ENCODE data around the gene CHTF18. TPM values are rescaled to one million over a fixed set of nuclear protein-coding genes. Genes with fewer than 3 reads are reported as not detected.
"Not testable (repeated sequence)": the region's sequence is repeated elsewhere in the genome, so short reads cannot be mapped to it uniquely, and the experiment has no call there.

CHTF18 gene
- total RNA-seq, 1 experiment from 2014 or later: 121 TPM

DNA sequence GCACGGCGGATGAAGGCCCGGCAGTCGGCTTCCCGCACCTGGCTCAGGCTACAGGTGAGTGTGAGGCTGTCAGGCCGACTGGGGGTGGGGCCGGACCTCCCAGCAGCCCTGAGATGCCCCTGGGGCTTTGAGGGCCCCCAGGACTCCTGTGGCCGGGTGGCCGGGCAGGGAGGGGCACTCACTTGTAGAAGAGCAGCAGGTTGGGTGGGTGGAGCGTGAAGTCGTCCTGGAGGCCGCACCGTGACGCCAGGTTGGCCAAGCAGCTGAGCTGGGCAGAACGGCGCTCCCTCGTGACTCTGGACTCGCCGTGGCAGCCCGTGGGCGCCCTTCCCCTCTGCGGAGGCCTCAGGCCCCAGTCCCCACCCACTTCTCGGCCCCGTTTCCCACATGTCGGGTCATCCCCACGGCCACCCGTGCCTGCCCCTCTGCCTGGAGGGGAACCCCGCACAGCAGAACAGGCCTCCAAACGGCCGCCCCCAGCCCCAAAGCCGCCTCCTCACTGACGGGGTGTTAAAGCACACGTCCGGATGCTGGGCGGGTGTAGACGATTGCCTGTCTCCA, 13.1 kb upstream of the CHTF18 start:
- no peak for DNase-seq (ENCODE audit: low spot score)

DNA sequence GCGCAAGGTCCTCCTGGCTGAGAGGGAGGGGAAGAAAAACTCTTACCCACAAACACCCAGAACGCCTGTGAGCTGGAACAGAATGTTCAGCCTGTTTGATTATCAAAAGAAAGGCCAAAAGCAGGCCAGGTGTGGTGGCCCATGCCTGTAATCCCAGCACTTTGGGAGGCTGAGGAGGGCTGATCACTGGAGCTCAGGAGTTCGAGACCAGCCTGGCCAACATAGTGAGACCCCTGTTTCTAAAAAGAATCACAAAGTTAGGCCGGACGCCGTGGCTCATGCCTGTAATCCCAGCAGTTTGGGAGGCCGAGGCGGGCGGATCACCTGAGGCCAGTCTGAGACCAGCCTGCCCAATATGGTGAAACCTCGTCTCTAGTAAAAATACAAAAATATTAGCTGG, 12.1 kb upstream of the CHTF18 start:
- not testable (repeated sequence) for DNase-seq (ENCODE audit: low spot score)

DNA sequence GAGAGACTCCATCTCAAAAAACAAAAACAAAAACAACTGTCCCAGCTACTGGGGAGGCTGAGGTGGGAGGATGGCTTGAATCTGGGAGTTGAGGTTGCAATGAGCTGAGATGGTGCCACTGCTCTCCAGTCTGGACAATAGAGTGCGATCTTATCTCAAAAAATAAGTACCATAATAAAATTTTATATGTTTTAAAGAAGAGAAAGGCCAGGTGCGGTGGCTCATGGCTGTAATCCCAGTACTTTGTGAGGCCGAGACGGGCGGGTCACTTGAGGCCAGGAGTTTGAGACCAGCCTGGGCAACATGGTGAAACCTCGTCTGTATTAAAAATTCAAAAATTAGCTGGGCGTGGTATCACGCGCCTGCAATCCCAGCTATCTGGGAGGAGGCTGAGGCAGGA, 11.6 kb upstream of the CHTF18 start:
- no peak for DNase-seq (ENCODE audit: low spot score)

DNA sequence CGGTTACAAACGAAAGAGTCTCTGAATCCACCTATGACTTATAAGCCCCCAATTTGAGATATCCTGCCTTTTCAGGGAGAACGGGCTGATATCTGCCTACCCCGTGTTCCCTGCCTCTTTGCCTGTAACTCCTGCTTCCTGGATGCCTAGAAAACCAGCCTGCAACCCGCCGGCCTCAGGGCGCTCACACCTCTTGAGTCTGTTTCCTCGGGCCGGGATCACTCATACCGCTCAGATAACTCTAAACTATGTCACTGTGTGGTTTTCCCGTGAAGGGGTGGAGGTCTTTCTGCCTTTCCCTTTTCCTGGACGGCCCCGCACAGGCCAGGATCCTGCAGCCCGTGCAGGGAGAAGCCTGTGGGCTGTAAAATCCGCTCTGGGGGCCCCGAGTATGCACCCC, 10.6 kb upstream of the CHTF18 start:
- no peak for DNase-seq (ENCODE audit: low spot score)

DNA sequence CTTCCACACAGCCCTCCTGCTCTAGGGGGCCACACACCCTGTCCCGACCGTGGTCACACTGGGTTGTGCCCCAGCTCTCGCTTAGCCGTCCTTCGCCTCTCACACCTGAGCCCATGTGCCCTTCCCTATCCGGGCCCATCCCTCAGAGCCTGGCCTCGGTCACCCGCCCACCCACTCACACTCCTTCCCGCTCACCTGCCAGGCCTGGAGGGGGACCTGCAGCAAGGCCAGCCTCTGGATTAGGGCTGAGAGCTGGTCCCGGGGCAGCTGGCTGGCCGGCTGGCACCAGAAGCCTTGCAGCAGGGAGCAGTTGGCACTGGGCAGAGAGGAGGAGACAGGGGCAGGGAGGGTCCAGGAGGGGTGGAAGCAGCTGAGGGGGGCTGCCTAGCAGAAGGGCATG, 10.0 kb upstream of the CHTF18 start:
- no peak for DNase-seq (ENCODE audit: low spot score)

DNA sequence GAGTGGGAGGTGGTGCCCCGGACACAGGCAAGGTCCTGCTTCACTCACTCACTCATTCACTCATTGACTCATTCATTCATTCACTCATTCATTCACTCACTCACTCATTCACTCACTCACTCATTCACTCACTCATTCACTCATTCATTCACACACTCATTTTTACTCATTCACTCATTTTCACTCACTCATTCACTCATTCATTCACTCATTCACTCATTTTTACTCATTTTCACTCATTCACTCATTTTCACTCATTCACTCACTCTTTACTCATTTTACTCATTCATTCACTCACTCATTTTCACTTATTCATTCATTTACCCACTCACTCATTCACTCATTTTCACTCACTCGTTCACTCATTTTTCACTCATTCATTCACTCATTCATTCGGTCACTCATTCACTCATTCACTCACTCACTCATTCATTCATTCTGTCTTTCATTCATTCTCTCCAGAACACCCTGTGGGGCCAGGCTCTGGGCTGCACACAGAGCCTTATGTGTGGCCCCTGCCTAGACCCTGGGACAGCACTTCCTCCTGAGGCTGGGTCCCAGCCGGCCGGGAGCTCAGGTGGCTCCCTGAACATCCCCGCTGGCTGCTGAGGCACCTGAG, 9.4 kb upstream of the CHTF18 start:
- DNase-seq (ENCODE audit: low spot score): no peak

DNA sequence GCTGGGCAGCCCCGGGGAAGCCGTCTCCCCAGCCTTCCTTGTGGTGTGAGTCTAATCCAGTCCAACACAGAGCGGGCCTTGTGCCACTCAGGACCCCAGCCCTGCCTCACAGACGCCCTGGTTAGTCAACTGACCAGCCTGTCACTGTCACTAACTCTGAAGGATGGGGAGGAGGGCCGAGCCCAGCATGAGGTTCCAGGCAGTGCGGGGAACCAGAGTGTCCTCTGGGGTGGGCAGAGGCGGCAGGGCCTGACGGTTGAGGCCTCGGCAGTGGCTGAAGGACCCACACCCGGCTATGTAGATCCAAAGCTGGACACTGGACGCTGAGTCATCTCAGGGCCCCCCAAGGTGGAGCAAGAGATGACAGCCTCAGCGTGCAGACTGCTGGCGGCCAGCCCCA, 8.9 kb upstream of the CHTF18 start:
- DNase-seq (ENCODE audit: low spot score): no peak

DNA sequence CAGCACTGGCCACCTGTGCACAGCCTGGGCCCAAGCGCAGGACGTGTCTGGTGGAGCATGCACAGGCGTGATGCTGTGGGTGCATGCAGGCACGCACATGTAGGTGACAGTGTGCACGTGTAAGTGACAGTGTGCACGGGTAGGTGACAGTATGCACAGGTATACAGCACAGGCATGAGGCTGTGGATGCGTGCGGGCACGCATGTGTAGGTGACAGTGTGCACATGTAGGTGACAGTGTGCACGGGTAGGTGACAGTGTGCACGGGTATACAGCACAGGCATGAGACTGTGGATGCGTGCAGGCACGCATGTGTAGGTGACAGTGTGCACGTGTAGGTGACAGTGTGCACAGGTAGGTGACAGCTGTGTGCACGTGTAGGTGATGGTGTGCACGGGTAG, 8.1 kb upstream of the CHTF18 start:
- DNase-seq (ENCODE audit: low spot score): no peak

DNA sequence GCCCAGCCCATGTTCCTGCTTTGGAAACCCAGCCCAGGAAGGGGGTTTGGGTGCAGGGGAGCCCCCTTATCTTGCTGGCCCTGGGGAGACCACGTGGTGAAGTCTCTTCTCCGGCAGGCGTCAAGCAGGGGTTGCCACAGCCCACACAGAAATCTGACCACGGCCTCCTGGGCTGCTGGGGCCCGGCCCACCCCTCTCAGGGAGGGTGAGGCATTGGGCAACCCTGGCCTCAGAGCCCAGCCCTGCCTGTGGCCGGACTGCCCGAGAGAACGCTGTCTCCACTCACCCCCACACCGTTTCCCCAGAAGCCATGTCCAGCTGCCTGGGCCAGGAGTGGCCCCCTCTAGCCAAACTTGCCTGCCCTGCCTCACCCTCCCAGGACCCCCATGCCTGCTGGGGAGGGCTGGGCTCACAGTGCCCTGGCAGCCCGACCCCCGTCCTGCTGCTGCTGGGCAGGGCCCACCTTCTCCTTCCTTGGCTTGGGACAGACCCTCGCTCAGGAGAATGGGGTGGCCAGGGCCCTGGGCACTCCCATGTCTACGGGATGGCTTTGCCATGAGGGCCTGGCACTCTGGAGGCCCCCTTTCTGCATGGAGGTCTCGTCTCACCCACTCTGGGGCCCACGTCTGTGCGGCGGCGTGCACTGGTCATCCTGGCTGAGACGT, 6.9 kb upstream of the CHTF18 start:
- DNase-seq (ENCODE audit: low spot score): no peak

DNA sequence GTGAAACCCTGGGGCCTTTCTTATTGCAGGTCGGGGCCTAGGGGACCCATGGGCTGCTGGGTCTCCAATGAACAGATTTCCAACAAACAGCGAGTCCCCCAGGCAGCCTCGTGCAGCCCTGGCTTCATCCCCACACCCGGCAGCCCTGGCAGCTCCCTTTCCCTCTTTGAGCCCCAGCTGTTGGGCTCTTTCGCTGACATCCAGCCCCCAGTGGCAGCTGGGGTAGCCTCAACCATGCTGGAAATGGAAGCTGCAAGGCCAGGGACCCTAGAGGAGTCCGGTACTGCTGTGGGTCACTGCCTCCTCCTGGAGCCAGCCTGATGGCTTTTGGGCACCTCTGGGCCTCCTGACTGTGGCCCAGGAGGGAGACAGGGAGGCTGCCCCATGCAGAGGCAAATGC, 6.2 kb upstream of the CHTF18 start:
- DNase-seq (ENCODE audit: low spot score): no peak

DNA sequence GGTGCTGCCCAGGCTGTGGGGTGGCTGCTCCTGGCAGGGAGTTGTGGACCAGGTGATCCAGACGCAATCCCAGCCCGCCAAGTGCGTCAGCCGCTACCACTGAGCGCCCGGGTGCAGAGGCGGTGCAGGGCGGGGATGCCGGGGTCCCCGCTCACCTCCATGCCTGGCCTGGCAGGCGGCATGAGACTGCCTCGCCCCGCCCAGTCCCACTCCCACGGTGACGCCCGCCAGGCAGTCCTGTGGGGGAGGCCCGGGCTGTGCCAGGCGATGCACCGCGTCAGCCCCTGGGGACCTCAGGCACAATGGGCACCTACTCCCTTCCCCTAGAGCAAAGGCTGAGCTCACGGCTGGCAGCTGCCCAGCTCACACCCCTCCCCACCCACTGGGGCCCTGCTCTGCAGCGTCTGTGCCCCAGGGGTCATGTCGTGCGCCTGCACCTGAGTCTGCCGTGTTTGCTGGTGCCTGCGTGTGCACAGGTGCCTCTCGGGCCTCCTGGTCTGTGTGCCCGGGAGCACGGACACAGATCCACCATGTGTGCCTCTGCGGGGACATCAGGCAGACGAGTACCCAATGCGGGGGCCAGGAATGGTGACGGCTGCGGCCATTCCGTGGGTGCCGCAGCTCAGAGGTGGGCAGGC, 5.5 kb upstream of the CHTF18 start:
- DNase-seq (ENCODE audit: low spot score): peak; percentile 45

DNA sequence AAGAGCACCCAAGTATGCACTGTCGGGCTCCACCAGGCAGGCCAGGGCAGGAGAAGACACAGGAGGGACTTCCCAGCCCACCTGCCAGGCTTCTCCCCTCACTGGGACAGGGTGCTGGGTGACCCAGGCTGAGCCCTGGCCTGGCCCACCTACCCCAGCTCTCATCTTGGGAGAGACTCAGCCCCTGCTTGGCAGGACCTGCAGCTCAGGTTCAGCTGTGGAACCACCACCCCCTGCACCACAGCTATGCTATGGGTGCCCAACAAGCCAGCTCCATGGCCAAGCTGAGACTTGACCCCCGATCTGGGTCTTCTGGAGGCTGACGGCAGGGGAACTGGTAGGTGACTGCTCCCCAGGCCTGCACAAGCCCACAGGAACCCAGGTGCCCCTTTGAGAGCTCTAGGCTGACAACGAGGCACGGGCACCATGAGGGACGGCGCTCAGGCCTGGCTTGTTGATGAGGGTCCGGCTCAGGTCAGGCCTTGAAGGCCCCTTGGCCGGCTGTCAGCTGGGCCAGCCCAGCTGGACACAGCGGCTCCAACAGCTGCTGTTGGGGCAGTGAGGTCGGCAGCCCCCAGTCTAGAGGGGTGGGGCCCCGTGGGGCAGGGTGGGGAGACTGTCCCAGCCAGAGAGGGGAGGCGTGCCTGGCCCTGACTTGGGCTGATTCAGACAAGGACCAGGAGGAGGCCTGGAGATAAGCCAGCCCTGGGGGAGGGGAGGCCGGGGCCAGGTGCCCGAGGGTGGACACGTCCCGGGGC, 4.8 kb upstream of the CHTF18 start:
- DNase-seq (ENCODE audit: low spot score): no peak

DNA sequence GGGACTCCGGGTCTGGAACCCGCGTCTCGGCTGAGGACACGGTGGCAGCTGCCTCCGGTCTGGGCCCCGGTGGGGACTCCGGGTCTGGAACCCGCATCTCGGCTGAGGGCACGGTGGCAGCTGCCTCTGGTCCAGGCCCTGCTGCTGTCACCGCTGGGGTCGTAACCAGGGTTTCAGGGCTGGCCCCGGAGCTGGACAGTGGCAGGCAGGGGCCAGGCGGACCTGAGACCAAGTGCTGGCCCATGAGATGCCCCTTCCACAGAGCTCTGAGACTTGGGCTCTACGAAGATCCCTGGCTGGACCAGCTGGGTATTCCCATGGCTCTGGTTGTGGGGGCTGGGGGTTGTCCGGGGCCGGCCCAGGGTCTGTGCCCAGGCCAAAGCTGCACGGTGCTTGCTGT, 4.0 kb upstream of the CHTF18 start:
- no peak for DNase-seq (ENCODE audit: low spot score)

DNA sequence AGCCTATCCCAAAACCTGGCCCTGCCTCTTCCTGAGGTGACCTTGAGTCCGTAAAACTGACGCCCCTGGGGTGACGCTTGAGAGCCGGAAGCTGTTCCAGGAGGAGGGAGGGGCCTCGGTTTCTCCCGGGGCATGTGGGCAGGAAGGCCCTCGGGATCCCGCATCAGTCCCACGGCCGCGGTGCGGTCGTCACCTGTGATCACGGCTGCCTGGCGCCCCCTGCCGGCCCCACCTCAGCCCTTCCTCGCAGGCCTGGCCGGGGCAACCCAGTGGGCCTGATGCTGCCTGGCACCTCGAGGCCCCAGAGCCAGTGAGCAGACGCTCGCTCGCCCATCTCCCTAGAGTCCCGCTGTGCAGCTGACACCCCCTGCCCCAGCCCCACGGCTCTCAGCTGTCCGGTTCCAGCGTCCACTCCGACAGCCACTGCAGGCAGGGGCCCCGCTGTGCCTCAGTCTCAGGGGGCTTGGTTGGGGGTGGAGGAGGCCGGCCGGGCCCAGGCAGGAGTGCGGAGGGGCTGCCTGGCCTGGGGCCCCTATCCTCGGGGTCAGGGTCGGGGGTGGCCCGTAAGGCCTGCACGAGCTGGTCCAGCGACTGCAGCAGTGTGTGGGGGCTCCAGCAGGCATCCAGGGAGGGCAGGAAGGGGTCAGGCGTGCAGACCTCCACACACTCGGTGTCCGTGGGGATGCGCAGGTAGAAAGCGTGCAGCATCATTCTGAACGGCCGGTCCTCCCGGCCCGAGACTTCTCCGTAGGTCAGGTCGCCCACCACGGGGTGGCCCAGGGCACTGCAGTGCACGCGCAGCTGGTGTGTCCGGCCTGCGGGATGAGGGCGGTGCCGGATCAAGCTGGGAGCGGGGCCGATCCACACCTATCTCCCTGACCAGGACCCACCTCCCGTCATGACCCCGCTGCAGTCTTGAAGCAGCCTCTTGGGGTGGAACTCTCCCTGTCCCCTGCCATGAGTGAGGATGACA, 2.6 kb upstream of the CHTF18 start:
- peak; percentile 71 for DNase-seq (ENCODE audit: low spot score)

DNA sequence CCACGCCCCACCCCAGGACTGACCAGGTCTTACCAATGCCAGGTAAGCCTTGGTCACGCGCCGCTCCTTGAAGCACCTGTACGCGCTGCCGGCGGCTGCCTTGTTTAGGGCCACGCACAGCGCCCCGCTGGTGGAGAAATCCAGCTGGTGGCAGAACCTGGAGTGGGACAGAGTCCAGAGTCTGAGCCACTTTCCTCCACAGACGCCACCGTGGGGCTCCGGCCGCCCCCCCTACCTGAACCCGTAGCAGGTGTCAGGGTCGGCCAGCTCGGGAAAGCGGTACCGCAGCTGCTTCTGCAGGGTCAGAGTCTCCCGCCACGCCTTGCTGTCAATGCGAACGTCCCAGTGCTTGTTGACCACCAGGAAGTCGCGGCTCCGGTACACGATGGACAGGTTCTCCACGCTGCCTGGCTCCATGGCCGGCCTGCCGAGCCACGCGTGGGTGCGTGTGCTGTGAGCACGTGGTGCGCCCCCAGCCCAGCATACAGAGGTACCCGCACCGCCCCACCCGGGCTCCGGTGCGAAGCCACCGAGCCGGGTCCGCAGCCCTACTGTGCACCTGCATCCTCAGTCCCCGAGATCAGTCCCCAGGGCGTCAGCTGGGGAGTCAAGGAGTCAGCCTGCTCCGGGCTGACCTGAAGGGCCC, 976 bp upstream of the CHTF18 start:
- peak; percentile 16 for DNase-seq (ENCODE audit: low spot score)

DNA sequence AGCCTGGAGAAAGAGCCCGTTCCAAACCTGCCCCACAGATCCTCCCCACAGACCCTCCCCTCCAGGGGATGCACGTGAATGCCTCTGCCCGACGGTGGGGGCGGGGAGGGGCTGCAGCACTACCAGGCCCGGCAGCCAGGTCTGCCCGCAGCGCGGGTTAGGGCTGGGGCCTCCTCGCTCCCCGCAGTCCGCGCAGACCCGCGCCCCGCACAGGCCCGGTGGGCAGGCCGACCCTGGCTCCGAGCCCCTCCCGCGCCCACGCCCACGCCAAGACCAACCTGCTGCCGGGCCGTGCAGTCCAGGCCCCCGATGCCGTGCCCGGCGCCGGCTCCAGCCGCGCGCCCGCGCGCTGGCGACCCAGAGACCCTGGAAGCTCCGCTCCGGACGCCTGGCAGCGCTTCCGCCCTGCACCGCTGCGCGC, 432 bp upstream of the CHTF18 start, which contains the start of gene RPUSD1:
Gene RPUSD1, minus strand, starts transcription at position 404 of the 421 bp plus-strand sequence. CDS start 644 bp downstream, outside the sequence.
- no peak for DNase-seq (ENCODE audit: low spot score)

DNA sequence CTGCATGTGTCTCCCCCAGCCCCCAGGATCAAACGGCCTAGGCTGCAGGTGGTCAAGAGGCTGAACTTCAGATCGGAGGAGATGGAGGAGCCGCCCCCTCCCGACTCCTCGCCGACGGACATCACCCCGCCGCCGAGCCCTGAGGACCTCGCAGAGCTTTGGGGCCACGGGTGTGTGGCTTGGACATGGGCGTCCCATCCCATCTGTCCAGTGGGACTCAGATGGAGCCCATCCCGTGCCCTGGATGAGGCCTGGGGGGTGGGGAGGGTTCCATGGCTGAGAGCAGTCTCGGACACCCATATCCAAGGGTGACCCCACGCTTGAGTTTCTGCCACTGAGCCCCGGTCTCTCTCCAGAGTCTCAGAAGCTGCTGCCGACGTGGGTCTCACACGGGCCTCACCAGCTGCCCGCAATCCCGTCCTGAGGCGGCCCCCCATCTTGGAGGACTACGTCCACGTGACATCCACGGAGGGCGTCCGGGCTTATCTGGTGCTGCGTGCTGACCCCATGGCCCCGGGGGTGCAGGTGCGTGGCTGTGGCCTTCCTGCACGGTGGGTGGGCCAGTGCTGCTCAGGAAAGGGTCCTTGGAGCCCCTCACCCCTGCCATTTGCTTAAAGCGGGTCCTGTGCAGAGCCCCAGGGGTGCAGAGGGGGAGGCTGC, 901 bp downstream of the CHTF18 start:
- DNase-seq (ENCODE audit: low spot score): no peak

DNA sequence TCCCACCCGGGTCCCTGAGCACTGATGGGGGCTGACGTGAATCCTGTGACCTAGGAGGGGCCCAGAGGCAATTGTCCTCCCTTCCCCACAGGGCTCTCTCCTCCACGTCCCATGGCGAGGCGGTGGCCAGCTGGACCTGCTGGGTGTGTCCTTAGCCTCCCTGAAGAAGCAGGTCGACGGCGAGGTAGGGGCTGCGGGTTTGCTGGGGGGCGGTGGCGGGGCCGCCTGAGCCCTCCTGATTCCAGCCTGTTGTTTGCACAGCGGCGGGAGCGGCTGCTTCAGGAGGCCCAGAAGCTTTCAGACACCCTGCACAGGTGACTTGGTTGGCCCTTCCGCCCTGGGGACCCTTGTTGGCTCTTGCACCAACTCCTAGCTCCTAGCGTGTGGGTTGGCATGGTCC, 1.7 kb downstream of the CHTF18 start:
- DNase-seq (ENCODE audit: low spot score): no peak

DNA sequence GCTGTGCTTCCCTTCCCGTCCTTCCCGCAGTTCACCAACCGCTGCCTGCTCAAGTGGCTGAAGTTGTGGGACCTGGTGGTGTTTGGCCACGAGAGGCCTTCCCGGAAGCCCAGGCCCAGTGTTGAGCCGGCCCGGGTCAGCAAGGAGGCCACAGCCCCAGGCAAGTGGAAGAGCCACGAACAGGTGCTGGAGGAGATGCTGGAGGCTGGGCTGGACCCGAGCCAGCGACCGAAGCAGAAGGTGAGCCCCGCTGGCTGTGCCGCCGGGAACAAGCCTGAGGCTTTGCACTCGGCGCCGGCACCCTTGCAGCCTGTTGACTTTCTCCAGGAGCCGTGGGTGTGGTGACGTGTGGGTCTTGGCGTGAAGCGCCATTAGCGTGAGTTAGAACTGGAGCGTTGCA, 2.7 kb downstream of the CHTF18 start:
- DNase-seq (ENCODE audit: low spot score): no peak
